Keratinocyte (primary cell): Measurements from ENCODE around the gene DCHS2.

Source experiments
- EZH2 ChIP-seq: IDR thresholded peaks from one replicate; pipeline ENCODE4 v1.6.1; 2012; ENCODE audit warnings: inconsistent platforms, mild to moderate bottlenecking, low read length, moderate library complexity
- TF ChIP-seq, protein P1 (sequence below), 3 experiments: IDR thresholded peaks in 1 of 3; conservative IDR thresholded peaks in 1 of 3; optimal IDR thresholded peaks in 1 of 3; 2 replicates in 2 of 3; 3 replicates in 1 of 3; pipeline versions ENCODE3 to v1.5.1; 2011; ENCODE audit warnings: low read length in 3 of 3, mild to moderate bottlenecking in 3 of 3, moderate library complexity in 2 of 3, control low read depth in 1 of 3, inconsistent platforms in 1 of 3; ENCODE audit not compliant: insufficient read depth in 2 of 3; ENCODE audit errors: extremely low read depth in 1 of 3

DNA sequence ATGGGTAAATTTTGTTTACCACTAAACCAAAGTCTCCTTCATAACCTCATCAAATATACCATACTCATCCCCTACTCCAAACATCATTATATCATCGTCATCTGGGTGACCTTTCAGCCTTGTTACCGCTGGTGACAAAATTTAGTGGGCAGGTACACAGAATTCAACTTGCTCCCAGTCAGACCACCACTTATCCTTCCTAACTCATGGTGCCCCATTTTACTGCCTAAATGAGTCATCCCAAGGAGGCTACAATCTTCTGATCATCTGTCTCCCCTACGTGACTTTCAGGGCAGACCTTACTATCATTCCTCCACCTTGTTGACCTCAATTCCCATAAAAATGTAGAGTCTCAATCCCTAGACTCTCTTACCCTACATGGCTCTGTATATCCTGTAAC, 49.6 kb downstream of the DCHS2 start:
- TF ChIP-seq, protein P1, sequence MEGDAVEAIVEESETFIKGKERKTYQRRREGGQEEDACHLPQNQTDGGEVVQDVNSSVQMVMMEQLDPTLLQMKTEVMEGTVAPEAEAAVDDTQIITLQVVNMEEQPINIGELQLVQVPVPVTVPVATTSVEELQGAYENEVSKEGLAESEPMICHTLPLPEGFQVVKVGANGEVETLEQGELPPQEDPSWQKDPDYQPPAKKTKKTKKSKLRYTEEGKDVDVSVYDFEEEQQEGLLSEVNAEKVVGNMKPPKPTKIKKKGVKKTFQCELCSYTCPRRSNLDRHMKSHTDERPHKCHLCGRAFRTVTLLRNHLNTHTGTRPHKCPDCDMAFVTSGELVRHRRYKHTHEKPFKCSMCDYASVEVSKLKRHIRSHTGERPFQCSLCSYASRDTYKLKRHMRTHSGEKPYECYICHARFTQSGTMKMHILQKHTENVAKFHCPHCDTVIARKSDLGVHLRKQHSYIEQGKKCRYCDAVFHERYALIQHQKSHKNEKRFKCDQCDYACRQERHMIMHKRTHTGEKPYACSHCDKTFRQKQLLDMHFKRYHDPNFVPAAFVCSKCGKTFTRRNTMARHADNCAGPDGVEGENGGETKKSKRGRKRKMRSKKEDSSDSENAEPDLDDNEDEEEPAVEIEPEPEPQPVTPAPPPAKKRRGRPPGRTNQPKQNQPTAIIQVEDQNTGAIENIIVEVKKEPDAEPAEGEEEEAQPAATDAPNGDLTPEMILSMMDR (optimal IDR thresholded peaks at IDR 0.05 in 1 of 3, IDR thresholded peaks at IDR 0.05 in 1 of 3, conservative IDR thresholded peaks at IDR 0.05 in 1 of 3; ENCODE audit: extremely low read depth in 1 of 3, insufficient read depth in 2 of 3, low read length in 3 of 3) = no peak
- no peak for TF ChIP-seq EZH2
